ENCODE data around the gene STAT3. TPM values are rescaled to one million over a fixed set of nuclear protein-coding genes. Genes with fewer than 3 reads are reported as not detected.
A peak's percentile ranks its signal among the peaks of the same experiment; 100 is the strongest.

Gene STAT3
- total and polyA plus RNA-seq, 2 of the 13 experiments (the other 11 are each of a cell fraction or from before 2014, with no cell fraction given): 61.8 to 62.4 TPM

- TF ChIP-seq HBP1 (CRISPR knock-in tag; IDR thresholded peaks at IDR 0.05; ENCODE audit: low read depth) (0 out of 2 replicates have a peak, but pooled peaks have one; percentile 54), ELF1 (CRISPR knock-in tag; IDR thresholded peaks at IDR 0.05) (no peak), ETS1 (CRISPR knock-in tag; IDR thresholded peaks at IDR 0.05) (no peak), CCDC6 (CRISPR knock-in tag; IDR thresholded peaks at IDR 0.05) (peak; percentile 80), ZNF501 (CRISPR knock-in tag; IDR thresholded peaks at IDR 0.05) (peak; percentile 48; the same call in 1 of the 2 replicates), GATA4 (IDR thresholded peaks at IDR 0.05; ENCODE audit: borderline replicate concordance, low read depth) (no peak), PCBP1 (IDR thresholded peaks at IDR 0.05; ENCODE audit: borderline replicate concordance, low read depth, low read length) (no peak), CC2D1A (CRISPR knock-in tag; IDR thresholded peaks at IDR 0.05) (no peak), ZNF296 (CRISPR knock-in tag; conservative IDR thresholded peaks at IDR 0.05) (no peak), FOXK2 (IDR thresholded peaks at IDR 0.05) (no peak), CHD2 (IDR thresholded peaks at IDR 0.05; ENCODE audit: low read depth, low read length) (no peak), ZHX2 (IDR thresholded peaks at IDR 0.05; ENCODE audit: low read depth) (no peak), ZHX2 (CRISPR knock-in tag; IDR thresholded peaks at IDR 0.05; ENCODE audit: borderline replicate concordance) (no peak; the same call in 1 of the 2 replicates), SCMH1 (CRISPR knock-in tag; IDR thresholded peaks at IDR 0.05; ENCODE audit: borderline replicate concordance) (no peak), GABPA (IDR thresholded peaks at IDR 0.05; ENCODE audit: low read depth, low read length) (no peak), GABPA (CRISPR knock-in tag; IDR thresholded peaks at IDR 0.05; ENCODE audit: low read depth) (no peak), ZNF264 (CRISPR knock-in tag; IDR thresholded peaks at IDR 0.05) (no peak), TARDBP (CRISPR knock-in tag; IDR thresholded peaks at IDR 0.05) (peak; percentile 45; the same call in 1 of the 2 replicates), CEBPB (IDR thresholded peaks at IDR 0.05; ENCODE audit: borderline replicate concordance, low read depth, low read length) (peak; percentile 93), PLRG1 (conservative IDR thresholded peaks at IDR 0.05) (no peak), IRF9 (CRISPR knock-in tag; IDR thresholded peaks at IDR 0.05; ENCODE audit: borderline replicate concordance) (no peak), TOE1 (CRISPR knock-in tag; IDR thresholded peaks at IDR 0.05) (no peak)
Measured at GRCh38 chr17:42405963-42406495, 17.8 kb upstream of the STAT3 start (continued).
